Lung microvascular endothelial cell (primary cell): ENCODE data around the gene SPRR2G. TPM values are rescaled to one million over a fixed set of nuclear protein-coding genes. Genes with fewer than 3 reads are reported as not detected.
"Not testable (repeated sequence)": the region's sequence is repeated elsewhere in the genome, so short reads cannot be mapped to it uniquely, and the experiment has no call there.

Source experiments
- DNase-seq, 2 donors: peaks; one replicate each; pipeline versions ENCODE4 v3.0.0 to v3.0.0-alpha.2; 2010; ENCODE audit warnings: low read depth in 2 of 2
- total RNA-seq: library from RNA; depleted of rRNA; stranded (reverse); fragments of >200 nt; gene quantifications from 2 replicates; pipeline ENCODE4 v1.2.1, GENCODE V29; 2014

SPRR2G gene
- total RNA-seq, result not detected in 2 replicates

GRCh38 chr1:153150846-153151245 lies at the start of gene SPRR2G:
Gene SPRR2G (minus strand): TSS chr1:153150890. CDS start chr1:153150110, 780 bp downstream.
- no peak for DNase-seq

GRCh38 chr1:153195216-153195615 lies 44.5 kb upstream of the SPRR2G start:
- DNase-seq, result no peak

GRCh38 chr1:153194331-153195050 lies 43.8 kb upstream of the SPRR2G start:
- no peak for DNase-seq

- peak in 1 of 2 donors; percentile 5 for DNase-seq
Measured at GRCh38 chr1:153192697-153193096, 42.0 kb upstream of the SPRR2G start.

GRCh38 chr1:153190373-153190772 lies 39.7 kb upstream of the SPRR2G start:
- no peak for DNase-seq

- DNase-seq, result not testable (repeated sequence)
Measured at GRCh38 chr1:153188301-153188700, 37.6 kb upstream of the SPRR2G start.

- no peak for DNase-seq
Measured at GRCh38 chr1:153180556-153180955, 29.9 kb upstream of the SPRR2G start.

- no peak for DNase-seq
Measured at GRCh38 chr1:153178922-153179321, 28.2 kb upstream of the SPRR2G start.

GRCh38 chr1:153174624-153175023 lies 23.9 kb upstream of the SPRR2G start:
- no peak for DNase-seq

- DNase-seq, result no peak
Measured at GRCh38 chr1:153168686-153169085, 18.0 kb upstream of the SPRR2G start.

- no peak for DNase-seq
Measured at GRCh38 chr1:153155541-153155940, 4.9 kb upstream of the SPRR2G start.

- no peak for DNase-seq
Measured at GRCh38 chr1:153152481-153152880, 1.8 kb upstream of the SPRR2G start.

GRCh38 chr1:153141377-153141776 lies 9.3 kb downstream of the SPRR2G start:
- no peak for DNase-seq

GRCh38 chr1:153140484-153140883 lies 10.2 kb downstream of the SPRR2G start:
- no peak for DNase-seq

GRCh38 chr1:153133743-153134142 lies 16.9 kb downstream of the SPRR2G start:
- DNase-seq, result no peak

- no peak for DNase-seq
Measured at GRCh38 chr1:153133267-153133666, 17.4 kb downstream of the SPRR2G start.

GRCh38 chr1:153128688-153129087 lies 22.0 kb downstream of the SPRR2G start:
- not testable (repeated sequence) for DNase-seq

- DNase-seq, result no peak
Measured at GRCh38 chr1:153127296-153127695, 23.4 kb downstream of the SPRR2G start.

- DNase-seq, result no peak
Measured at GRCh38 chr1:153125536-153125935, 25.2 kb downstream of the SPRR2G start.

- DNase-seq, result not testable (repeated sequence)
Measured at GRCh38 chr1:153123793-153124192, 26.9 kb downstream of the SPRR2G start.

- DNase-seq, result no peak
Measured at GRCh38 chr1:153122831-153123421, 27.8 kb downstream of the SPRR2G start.

- no peak for DNase-seq
Measured at GRCh38 chr1:153120945-153121344, 29.7 kb downstream of the SPRR2G start.

- no peak for DNase-seq
Measured at GRCh38 chr1:153119491-153119971, 31.2 kb downstream of the SPRR2G start.
